Prostate gland (tissue), 2 donors: ENCODE measurements around the gene MAGEB6B.
"Not testable (repeated sequence)": the region's sequence is repeated elsewhere in the genome, so short reads cannot be mapped to it uniquely, and the experiment has no call there.

Experiments used
- CTCF ChIP-seq, 4 experiments: fragments of 200-600 bp in 2 of 4; fragments of 450-650 bp in 2 of 4; sonication (generic) in 2 of 4; IDR thresholded peaks; 1 replicate in 3 of 4; 2 replicates in 1 of 4; pipeline ENCODE4 v1.5.1; 2016 to 2019; ENCODE audit warnings: antibody characterized with exemption in 4 of 4, mild to moderate bottlenecking in 2 of 4, moderate library complexity in 2 of 4
- POLR2AphosphoS5 ChIP-seq: sonication (generic); formaldehyde crosslinking; IDR thresholded peaks from one replicate; pipeline ENCODE4 v1.6.1; 2017; ENCODE audit warnings: antibody characterized with exemption

DNA sequence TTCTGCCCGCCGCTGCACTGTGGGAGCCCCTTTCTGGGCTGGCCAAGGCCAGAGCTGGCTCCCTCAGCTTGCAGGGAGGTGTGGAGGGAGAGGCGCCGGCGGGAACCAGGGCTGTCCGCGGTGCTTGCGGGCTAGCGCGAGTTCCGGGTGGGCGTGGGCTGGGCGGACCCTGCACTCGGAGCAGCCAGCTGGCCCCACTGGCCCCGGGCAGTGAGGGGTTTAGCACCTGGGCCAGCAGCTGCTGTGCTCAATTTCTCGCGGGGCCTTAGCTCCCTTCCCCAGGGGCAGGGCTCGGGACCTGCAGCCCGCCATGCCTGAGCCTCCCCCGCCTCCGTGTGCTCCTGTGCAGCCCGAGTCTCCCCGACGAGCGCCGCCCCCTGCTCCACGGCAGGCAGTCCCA, 44.3 kb downstream of the MAGEB6B start:
- TF ChIP-seq CTCF (IDR thresholded peaks at IDR 0.05); POLR2AphosphoS5: not testable (repeated sequence)
